ENCODE data around the gene RMP24.

RMP24 gene

DNA sequence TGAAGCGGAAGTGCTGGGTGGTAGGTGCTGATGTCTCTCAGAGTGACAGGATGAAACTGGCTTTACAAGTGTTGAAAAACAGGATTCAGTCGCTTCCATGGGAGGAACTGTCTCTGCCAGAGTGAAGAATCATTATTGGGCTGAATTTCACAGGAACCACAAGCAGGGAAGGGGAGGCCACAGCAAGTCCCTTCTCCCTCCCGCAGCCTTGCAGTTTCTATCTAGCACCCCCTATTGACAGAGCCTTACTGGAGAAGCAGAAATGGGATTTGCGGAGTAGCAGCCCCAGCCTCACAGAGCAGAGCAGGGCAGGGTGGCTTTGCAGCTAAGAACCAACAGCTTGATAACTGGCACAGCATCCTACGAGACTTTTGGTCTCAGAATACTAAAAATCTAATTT is 33.3 kb upstream of the RMP24 start:
- H3K4me3 ChIP-seq (ENCODE audit: low read length in 2 of 2): no peak overlapping the region
- H3K27me3 ChIP-seq (ENCODE audit: control insufficient read depth in 1 of 2, insufficient read depth in 2 of 2, low read length in 2 of 2): no peaks in the 10 kb centered on the region
- no peak overlapping the region for H3K9ac ChIP-seq (ENCODE audit: low read length in 2 of 2)
- H3K4me1 ChIP-seq (ENCODE audit: control insufficient read depth, insufficient read depth, low read length): peaks cover 4% of the 10 kb centered on the region
- peaks cover 9 to 13% of the 10 kb centered on the region in 2 donors for H3K36me3 ChIP-seq (ENCODE audit: control insufficient read depth in 2 of 2, insufficient read depth in 2 of 2, low read length in 2 of 2)
- peak overlapping the region; percentile 26 for H3K27ac ChIP-seq (ENCODE audit: low read length)
- no peaks in the 10 kb centered on the region for H3K9me3 ChIP-seq (ENCODE audit: control insufficient read depth in 2 of 2, low read length in 2 of 2)

DNA sequence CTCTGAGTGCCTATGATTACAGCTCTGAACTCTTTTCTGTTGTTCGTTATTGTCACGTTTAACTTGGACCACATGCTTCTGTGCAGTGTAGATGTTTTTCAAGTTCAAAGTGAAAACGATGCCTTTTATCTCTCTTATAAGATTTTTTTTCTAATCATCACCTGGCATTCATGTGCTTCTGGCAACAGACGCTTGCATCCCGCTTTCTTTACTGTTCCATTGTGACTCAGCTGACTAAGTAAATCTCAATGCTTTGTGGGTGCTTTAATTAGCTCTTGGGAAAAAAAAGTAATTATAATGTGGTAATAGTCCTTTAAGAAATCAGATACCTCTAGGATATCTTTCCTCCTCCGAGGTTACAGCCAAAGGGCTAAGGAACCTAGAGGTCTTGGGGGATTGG is 31.2 kb upstream of the RMP24 start:
- peaks cover 4% of the 10 kb centered on the region for H3K4me1 ChIP-seq (ENCODE audit: control insufficient read depth, insufficient read depth, low read length)
- H3K9me3 ChIP-seq (ENCODE audit: control insufficient read depth in 2 of 2, low read length in 2 of 2): no peaks in the 10 kb centered on the region
- peaks cover 9 to 13% of the 10 kb centered on the region in 2 donors for H3K36me3 ChIP-seq (ENCODE audit: control insufficient read depth in 2 of 2, insufficient read depth in 2 of 2, low read length in 2 of 2)
- no peak overlapping the region for H3K27ac ChIP-seq (ENCODE audit: low read length)
- no peak overlapping the region for H3K9ac ChIP-seq (ENCODE audit: low read length in 2 of 2)
- H3K27me3 ChIP-seq (ENCODE audit: control insufficient read depth in 1 of 2, insufficient read depth in 2 of 2, low read length in 2 of 2): no peaks in the 10 kb centered on the region
- no peak overlapping the region for H3K4me3 ChIP-seq (ENCODE audit: low read length in 2 of 2)

DNA sequence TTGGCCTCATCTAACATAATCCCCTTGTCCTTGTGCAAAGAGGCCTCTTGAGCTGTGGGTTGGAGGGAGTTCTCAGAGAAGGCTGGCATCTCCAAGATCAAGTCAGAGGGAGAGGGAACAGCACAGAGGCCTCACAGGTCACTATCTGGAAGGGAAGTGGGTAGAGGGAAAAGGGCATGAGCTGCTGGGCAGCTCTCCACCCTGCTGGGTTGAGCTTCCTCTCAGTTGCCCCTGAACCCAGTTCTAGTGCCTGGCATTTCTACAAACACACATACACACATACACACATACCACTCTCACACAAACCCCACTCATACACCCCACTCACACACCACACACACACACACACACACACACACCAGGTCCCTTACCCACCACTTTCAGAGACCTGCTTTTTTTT is 30.3 kb upstream of the RMP24 start:
- peaks cover 7 to 10% of the 10 kb centered on the region in 2 donors for H3K36me3 ChIP-seq (ENCODE audit: control insufficient read depth in 2 of 2, insufficient read depth in 2 of 2, low read length in 2 of 2)
- no peak overlapping the region for H3K4me3 ChIP-seq (ENCODE audit: low read length in 2 of 2)
- H3K27ac ChIP-seq (ENCODE audit: low read length): no peak overlapping the region
- H3K27me3 ChIP-seq (ENCODE audit: control insufficient read depth in 1 of 2, insufficient read depth in 2 of 2, low read length in 2 of 2): no peaks in the 10 kb centered on the region
- H3K9me3 ChIP-seq (ENCODE audit: control insufficient read depth in 2 of 2, low read length in 2 of 2): no peaks in the 10 kb centered on the region
- no peak overlapping the region for H3K9ac ChIP-seq (ENCODE audit: low read length in 2 of 2)
- H3K4me1 ChIP-seq (ENCODE audit: control insufficient read depth, insufficient read depth, low read length): peaks cover 4% of the 10 kb centered on the region

DNA sequence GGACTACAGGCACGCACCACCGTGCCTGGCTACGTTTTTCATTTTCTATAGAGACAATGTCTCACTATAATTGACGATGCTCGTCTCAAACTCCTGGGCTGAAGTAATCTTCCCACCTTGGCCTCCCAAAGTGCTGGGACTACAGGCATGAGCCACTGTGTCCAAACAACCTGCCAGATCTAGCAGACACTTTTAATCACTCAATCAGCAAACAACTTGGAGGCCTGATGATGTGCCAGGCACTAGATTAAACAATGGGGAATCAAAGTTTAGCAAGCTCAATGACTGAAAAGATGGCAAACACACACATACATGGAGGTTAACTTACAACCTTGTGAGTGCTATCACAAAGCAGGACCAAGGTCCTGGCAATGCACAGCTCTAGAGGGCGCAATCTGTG is 29.8 kb upstream of the RMP24 start:
- no peak overlapping the region for H3K9ac ChIP-seq (ENCODE audit: low read length in 2 of 2)
- no peaks in the 10 kb centered on the region for H3K27me3 ChIP-seq (ENCODE audit: control insufficient read depth in 1 of 2, insufficient read depth in 2 of 2, low read length in 2 of 2)
- H3K4me1 ChIP-seq (ENCODE audit: control insufficient read depth, insufficient read depth, low read length): peaks cover 8% of the 10 kb centered on the region
- peaks cover 4 to 9% of the 10 kb centered on the region in 2 donors for H3K36me3 ChIP-seq (ENCODE audit: control insufficient read depth in 2 of 2, insufficient read depth in 2 of 2, low read length in 2 of 2)
- H3K9me3 ChIP-seq (ENCODE audit: control insufficient read depth in 2 of 2, low read length in 2 of 2): no peaks in the 10 kb centered on the region
- H3K4me3 ChIP-seq (ENCODE audit: low read length in 2 of 2): no peak overlapping the region
- no peak overlapping the region for H3K27ac ChIP-seq (ENCODE audit: low read length)

DNA sequence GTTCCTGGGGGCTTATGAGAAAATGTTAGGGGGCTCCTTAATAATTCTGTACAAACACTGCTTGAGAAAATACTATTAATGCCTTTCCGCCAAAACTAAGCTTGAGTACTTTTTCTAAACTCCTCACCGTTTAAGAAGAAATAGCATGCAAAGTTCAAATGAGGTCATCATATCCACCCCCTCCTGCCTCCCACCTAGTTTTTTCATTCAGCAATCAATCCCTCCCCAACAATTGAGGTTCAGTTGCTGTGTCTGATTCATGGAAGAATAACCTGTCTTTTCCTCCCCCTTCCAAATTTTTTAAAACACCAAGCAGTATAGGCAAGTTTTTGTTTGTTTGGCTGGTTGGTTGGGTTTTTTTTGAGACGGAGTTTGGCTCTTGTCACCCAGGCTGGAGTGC is 24.4 kb upstream of the RMP24 start:
- Histone ChIP-seq H3K4me1 (ENCODE audit: control insufficient read depth, insufficient read depth, low read length) (peaks cover 8% of the 10 kb centered on the region), H3K27ac (ENCODE audit: low read length) (no peak overlapping the region), H3K36me3 (ENCODE audit: control insufficient read depth in 2 of 2, insufficient read depth in 2 of 2, low read length in 2 of 2) (peaks cover under 1 to 4% of the 10 kb centered on the region in 2 donors), H3K9me3 (ENCODE audit: control insufficient read depth in 2 of 2, low read length in 2 of 2) (no peaks in the 10 kb centered on the region), H3K4me3 (ENCODE audit: low read length in 2 of 2) (peak overlapping the region in 1 of 2 donors; percentile 22), H3K9ac (ENCODE audit: low read length in 2 of 2) (no peak overlapping the region), H3K27me3 (ENCODE audit: control insufficient read depth in 1 of 2, insufficient read depth in 2 of 2, low read length in 2 of 2) (no peaks in the 10 kb centered on the region)

DNA sequence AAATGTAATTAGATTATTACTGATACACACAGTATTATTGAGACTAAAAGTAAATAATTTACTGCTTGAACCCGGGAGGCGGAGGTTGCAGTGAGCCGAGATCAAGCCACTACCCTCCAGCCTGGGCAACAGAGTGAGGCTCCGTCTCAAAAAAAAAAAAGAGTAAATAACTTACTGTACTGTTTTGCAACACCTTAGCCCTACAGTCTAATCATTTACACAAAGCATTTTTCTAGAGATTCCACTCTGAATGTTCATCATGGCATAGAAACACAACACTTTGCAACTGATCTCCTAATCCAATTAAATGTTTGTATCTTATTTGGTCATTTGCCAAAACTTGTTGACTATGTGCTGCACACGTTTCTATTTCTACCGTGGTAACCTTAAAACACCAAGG is 23.4 kb upstream of the RMP24 start:
- Histone ChIP-seq H3K4me1 (ENCODE audit: control insufficient read depth, insufficient read depth, low read length) (peaks cover 8% of the 10 kb centered on the region), H3K9me3 (ENCODE audit: control insufficient read depth in 2 of 2, low read length in 2 of 2) (no peaks in the 10 kb centered on the region), H3K9ac (ENCODE audit: low read length in 2 of 2) (peak overlapping the region; percentile 60 to 70), H3K4me3 (ENCODE audit: low read length in 2 of 2) (peak overlapping the region; percentile 90), H3K27ac (ENCODE audit: low read length) (peak overlapping the region; percentile 62), H3K27me3 (ENCODE audit: control insufficient read depth in 1 of 2, insufficient read depth in 2 of 2, low read length in 2 of 2) (no peaks in the 10 kb centered on the region), H3K36me3 (ENCODE audit: control insufficient read depth in 2 of 2, insufficient read depth in 2 of 2, low read length in 2 of 2) (no peaks in the 10 kb centered on the region)

DNA sequence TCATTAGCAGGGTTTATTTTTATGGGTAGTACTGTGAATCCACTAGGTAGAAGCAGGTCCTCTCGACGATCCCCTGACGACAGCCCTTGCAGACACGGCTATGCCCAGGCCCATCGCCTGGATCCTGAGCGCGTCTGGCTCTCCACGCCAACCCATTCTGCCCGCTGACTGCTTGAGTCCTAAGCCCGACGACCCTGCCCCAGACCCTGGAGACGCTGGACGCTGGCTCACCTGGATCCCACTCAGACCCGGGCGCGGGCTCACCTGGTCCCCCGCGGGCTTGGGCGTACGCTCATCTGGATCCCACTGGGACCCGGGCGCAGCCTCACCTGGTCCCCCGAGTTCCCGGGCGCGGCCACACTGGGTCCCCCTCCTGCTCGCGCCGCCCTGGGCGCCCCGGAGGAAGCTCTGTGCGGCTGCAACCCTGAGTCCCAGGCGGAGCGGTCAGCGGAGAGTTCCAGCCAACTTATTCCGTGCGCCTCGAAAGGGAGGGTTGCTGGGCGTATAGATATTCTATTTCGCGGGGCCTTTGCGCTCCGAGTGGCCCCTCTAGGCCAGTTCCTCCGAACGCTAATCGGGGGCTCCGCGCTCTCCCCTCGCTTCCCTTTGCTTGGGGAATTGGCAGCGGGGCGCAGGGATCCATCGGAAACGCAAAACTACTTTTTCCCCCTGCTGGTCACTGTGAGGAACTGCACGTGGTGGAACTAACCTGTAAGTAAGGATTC is 22.4 kb upstream of the RMP24 start:
- peak overlapping the region; percentile 62 for H3K27ac ChIP-seq (ENCODE audit: low read length)
- H3K9ac ChIP-seq (ENCODE audit: low read length in 2 of 2): peak overlapping the region; percentile 60 to 70
- no peaks in the 10 kb centered on the region for H3K36me3 ChIP-seq (ENCODE audit: control insufficient read depth in 2 of 2, insufficient read depth in 2 of 2, low read length in 2 of 2)
- no peaks in the 10 kb centered on the region for H3K9me3 ChIP-seq (ENCODE audit: control insufficient read depth in 2 of 2, low read length in 2 of 2)
- peaks cover 8% of the 10 kb centered on the region for H3K4me1 ChIP-seq (ENCODE audit: control insufficient read depth, insufficient read depth, low read length)
- peak overlapping the region; percentile 90 for H3K4me3 ChIP-seq (ENCODE audit: low read length in 2 of 2)
- H3K27me3 ChIP-seq (ENCODE audit: control insufficient read depth in 1 of 2, insufficient read depth in 2 of 2, low read length in 2 of 2): no peaks in the 10 kb centered on the region

DNA sequence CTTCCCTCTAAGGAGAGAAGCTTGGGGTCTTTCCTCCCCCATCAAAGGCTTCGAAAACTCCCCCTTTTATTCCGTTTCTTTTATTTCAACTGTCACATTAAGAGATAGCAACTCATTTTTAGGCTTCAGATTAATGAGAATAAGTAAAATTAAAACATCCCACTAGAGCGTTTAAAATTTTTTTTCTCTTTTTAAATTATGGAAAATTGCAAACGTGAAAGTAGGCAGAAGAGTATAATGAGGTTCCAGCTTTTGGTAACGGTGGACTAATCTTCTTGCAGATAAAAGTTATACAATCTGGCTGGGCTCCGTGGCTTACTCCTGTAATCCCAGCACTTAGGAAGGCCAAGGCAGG is 21.9 kb upstream of the RMP24 start:
- H3K4me1 ChIP-seq (ENCODE audit: control insufficient read depth, insufficient read depth, low read length): peaks cover 8% of the 10 kb centered on the region
- H3K27ac ChIP-seq (ENCODE audit: low read length): no peak overlapping the region
- H3K27me3 ChIP-seq (ENCODE audit: control insufficient read depth in 1 of 2, insufficient read depth in 2 of 2, low read length in 2 of 2): no peaks in the 10 kb centered on the region
- peak overlapping the region; percentile 13 to 70 for H3K9ac ChIP-seq (ENCODE audit: low read length in 2 of 2)
- peak overlapping the region; percentile 90 for H3K4me3 ChIP-seq (ENCODE audit: low read length in 2 of 2)
- no peaks in the 10 kb centered on the region for H3K36me3 ChIP-seq (ENCODE audit: control insufficient read depth in 2 of 2, insufficient read depth in 2 of 2, low read length in 2 of 2)
- H3K9me3 ChIP-seq (ENCODE audit: control insufficient read depth in 2 of 2, low read length in 2 of 2): no peaks in the 10 kb centered on the region

DNA sequence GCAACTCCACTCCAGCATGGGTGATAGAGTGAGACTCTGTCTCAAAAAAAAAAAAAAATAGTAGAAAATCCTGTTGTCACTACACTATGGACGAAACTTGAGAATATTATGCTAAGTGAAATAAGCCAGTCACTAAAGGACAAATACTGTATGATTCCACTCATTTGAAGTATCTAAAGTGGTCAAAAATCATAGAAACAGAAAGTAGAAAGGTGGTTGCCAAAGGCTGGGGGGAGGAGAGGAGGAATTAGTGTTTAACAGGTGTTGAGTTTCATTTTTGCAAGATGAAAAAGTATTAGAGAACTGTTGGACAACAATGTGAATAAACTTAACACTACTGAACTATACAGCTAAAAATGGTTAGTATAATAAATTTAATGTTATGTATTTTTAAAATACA is 18.8 kb upstream of the RMP24 start:
- H3K9ac ChIP-seq (ENCODE audit: low read length in 2 of 2): no peak overlapping the region
- peaks cover 3% of the 10 kb centered on the region for H3K4me1 ChIP-seq (ENCODE audit: control insufficient read depth, insufficient read depth, low read length)
- no peaks in the 10 kb centered on the region for H3K9me3 ChIP-seq (ENCODE audit: control insufficient read depth in 2 of 2, low read length in 2 of 2)
- no peaks in the 10 kb centered on the region for H3K36me3 ChIP-seq (ENCODE audit: control insufficient read depth in 2 of 2, insufficient read depth in 2 of 2, low read length in 2 of 2)
- H3K4me3 ChIP-seq (ENCODE audit: low read length in 2 of 2): no peak overlapping the region
- no peak overlapping the region for H3K27ac ChIP-seq (ENCODE audit: low read length)
- no peaks in the 10 kb centered on the region for H3K27me3 ChIP-seq (ENCODE audit: control insufficient read depth in 1 of 2, insufficient read depth in 2 of 2, low read length in 2 of 2)

DNA sequence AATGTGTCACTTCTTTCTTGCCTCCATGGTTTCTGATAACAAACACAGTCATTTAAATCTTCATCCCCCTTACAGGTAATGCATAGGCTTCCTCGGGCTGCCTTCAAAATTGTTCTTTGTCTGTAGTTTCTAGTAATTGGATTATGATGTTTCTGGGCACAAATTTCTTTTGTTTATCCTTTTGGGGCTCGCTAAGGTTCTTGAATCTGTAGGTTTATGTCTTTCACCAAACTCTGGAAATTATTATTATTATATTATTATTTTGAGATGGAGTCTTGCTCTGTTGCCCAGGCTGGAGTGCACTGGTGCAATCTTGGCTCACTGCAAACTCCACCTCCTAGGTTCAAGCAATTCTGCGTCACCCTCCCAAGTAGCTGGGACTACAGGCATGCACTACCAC is 16.3 kb upstream of the RMP24 start:
- no peaks in the 10 kb centered on the region for H3K4me1 ChIP-seq (ENCODE audit: control insufficient read depth, insufficient read depth, low read length)
- no peak overlapping the region for H3K9ac ChIP-seq (ENCODE audit: low read length in 2 of 2)
- H3K36me3 ChIP-seq (ENCODE audit: control insufficient read depth in 2 of 2, insufficient read depth in 2 of 2, low read length in 2 of 2): no peaks in the 10 kb centered on the region
- no peak overlapping the region for H3K27ac ChIP-seq (ENCODE audit: low read length)
- H3K4me3 ChIP-seq (ENCODE audit: low read length in 2 of 2): no peak overlapping the region
- H3K9me3 ChIP-seq (ENCODE audit: control insufficient read depth in 2 of 2, low read length in 2 of 2): no peaks in the 10 kb centered on the region
- no peaks in the 10 kb centered on the region for H3K27me3 ChIP-seq (ENCODE audit: control insufficient read depth in 1 of 2, insufficient read depth in 2 of 2, low read length in 2 of 2)

DNA sequence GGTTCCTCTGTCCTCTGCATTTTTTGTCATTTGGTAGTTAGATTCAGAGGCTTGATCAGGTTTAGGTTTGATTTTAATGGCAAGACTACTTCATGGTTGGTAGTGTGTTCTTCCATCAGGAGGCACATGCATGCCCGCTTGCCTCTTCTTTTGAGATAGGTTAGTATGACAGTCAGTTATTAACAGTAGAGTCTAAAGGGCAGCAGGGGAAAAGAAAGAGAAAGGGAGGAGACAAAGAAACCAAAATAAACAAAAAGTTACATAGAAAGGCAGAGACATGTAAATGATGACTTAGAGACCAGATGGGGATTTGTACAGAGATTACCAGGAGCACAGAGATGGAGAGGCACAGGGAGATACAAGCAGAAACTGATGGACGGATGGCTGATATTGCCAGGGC is 10.2 kb upstream of the RMP24 start:
- H3K27ac ChIP-seq (ENCODE audit: low read length): no peak overlapping the region
- H3K36me3 ChIP-seq (ENCODE audit: control insufficient read depth in 2 of 2, insufficient read depth in 2 of 2, low read length in 2 of 2): no peaks in the 10 kb centered on the region
- H3K9me3 ChIP-seq (ENCODE audit: control insufficient read depth in 2 of 2, low read length in 2 of 2): no peaks in the 10 kb centered on the region
- H3K4me1 ChIP-seq (ENCODE audit: control insufficient read depth, insufficient read depth, low read length): no peaks in the 10 kb centered on the region
- no peaks in the 10 kb centered on the region for H3K27me3 ChIP-seq (ENCODE audit: control insufficient read depth in 1 of 2, insufficient read depth in 2 of 2, low read length in 2 of 2)
- no peak overlapping the region for H3K4me3 ChIP-seq (ENCODE audit: low read length in 2 of 2)
- no peak overlapping the region for H3K9ac ChIP-seq (ENCODE audit: low read length in 2 of 2)

Data from stomach smooth muscle (tissue), 2 donors.